ENCODE data around the gene TP53BP1.
"Not testable (repeated sequence)": the region's sequence is repeated elsewhere in the genome, so short reads cannot be mapped to it uniquely, and the experiment has no call there.

TP53BP1 gene, protein sequence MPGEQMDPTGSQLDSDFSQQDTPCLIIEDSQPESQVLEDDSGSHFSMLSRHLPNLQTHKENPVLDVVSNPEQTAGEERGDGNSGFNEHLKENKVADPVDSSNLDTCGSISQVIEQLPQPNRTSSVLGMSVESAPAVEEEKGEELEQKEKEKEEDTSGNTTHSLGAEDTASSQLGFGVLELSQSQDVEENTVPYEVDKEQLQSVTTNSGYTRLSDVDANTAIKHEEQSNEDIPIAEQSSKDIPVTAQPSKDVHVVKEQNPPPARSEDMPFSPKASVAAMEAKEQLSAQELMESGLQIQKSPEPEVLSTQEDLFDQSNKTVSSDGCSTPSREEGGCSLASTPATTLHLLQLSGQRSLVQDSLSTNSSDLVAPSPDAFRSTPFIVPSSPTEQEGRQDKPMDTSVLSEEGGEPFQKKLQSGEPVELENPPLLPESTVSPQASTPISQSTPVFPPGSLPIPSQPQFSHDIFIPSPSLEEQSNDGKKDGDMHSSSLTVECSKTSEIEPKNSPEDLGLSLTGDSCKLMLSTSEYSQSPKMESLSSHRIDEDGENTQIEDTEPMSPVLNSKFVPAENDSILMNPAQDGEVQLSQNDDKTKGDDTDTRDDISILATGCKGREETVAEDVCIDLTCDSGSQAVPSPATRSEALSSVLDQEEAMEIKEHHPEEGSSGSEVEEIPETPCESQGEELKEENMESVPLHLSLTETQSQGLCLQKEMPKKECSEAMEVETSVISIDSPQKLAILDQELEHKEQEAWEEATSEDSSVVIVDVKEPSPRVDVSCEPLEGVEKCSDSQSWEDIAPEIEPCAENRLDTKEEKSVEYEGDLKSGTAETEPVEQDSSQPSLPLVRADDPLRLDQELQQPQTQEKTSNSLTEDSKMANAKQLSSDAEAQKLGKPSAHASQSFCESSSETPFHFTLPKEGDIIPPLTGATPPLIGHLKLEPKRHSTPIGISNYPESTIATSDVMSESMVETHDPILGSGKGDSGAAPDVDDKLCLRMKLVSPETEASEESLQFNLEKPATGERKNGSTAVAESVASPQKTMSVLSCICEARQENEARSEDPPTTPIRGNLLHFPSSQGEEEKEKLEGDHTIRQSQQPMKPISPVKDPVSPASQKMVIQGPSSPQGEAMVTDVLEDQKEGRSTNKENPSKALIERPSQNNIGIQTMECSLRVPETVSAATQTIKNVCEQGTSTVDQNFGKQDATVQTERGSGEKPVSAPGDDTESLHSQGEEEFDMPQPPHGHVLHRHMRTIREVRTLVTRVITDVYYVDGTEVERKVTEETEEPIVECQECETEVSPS (N-terminal part only)

DNA sequence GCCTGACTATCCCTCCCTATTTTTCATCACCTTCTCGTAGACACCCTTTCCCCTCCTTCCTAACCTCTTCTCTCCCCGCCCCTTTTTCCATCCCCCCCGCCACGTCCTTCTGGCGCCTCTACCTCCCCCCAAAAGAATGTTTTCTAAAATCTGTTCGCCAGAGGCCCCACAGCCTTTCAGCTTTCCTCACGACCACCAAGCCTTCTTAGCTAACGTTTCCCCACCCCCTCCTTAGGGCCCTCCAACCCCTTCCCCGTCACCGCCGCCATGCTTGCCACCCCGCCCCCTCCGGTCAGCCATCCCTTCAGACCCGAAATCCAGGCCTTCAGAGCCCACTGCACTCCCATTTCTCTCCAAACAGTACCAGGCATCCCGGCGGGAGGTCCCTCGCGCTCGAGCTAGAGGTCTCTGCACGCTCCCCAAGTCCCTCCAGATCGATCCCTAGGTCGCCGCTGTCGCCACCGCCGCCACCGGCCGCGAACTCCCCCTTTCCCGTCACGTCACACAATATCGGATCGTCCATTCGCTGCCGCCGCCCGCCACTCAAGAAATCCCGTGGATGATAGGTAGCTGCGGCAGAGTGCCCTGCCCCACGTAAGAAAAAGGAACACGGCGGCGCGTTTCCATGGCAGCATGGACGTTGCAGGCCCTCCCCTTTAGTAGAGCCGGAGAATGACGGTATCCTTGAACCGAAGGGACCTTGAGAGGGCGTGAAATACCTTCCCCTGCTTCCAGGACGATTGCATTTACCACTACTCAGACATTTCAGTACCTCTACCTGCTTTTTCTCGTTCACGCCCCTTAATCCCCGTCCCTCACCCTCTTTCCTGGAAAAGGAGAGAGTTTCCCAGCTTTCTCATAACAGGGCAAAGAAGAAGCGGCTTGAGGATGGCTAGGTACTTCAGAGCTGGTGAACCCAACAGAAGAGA, at the start of gene TP53BP1:
Gene TP53BP1 (minus strand): TSS at position 484 of the 929 bp plus-strand sequence. CDS start 113 bp downstream, at position 371.
- peak; percentile 94 for DNase-seq (ENCODE audit: low read depth)
- TF ChIP-seq, protein P1, sequence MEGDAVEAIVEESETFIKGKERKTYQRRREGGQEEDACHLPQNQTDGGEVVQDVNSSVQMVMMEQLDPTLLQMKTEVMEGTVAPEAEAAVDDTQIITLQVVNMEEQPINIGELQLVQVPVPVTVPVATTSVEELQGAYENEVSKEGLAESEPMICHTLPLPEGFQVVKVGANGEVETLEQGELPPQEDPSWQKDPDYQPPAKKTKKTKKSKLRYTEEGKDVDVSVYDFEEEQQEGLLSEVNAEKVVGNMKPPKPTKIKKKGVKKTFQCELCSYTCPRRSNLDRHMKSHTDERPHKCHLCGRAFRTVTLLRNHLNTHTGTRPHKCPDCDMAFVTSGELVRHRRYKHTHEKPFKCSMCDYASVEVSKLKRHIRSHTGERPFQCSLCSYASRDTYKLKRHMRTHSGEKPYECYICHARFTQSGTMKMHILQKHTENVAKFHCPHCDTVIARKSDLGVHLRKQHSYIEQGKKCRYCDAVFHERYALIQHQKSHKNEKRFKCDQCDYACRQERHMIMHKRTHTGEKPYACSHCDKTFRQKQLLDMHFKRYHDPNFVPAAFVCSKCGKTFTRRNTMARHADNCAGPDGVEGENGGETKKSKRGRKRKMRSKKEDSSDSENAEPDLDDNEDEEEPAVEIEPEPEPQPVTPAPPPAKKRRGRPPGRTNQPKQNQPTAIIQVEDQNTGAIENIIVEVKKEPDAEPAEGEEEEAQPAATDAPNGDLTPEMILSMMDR (IDR thresholded peaks at IDR 0.05; ENCODE audit: insufficient read depth, low read depth, low read length, missing control alignments) = no peak

DNA sequence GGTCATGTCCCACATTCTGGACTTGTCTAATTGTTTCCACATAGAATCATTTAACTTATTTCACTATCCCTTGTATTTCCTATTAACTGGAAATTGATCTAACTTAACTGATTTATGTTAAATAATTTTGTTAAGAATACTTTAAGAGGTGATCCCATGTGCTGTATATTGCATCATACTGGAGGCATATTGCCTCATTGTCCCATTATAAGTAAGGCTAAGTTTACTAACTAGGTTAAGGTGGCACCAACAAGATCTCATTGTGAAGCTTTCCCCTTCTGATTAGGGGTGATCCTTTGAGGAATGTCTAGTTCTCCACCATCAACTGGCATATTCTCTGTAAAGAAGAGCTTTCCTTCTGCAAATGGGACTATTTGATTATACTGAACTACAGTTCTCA, 48.8 kb upstream of the TP53BP1 start:
- TF ChIP-seq, protein P1 (IDR thresholded peaks at IDR 0.05; ENCODE audit: insufficient read depth, low read depth, low read length, missing control alignments) = no peak
- DNase-seq (ENCODE audit: low read depth) = peak; percentile 28
- H3K4me3 ChIP-seq (ENCODE audit: low read length) = no peak overlapping the region

More for the DNA sequence above, at the start of gene TP53BP1:
- peak within 1 kb of the TSS; percentile 87 for H3K4me3 ChIP-seq (ENCODE audit: low read length)

DNA sequence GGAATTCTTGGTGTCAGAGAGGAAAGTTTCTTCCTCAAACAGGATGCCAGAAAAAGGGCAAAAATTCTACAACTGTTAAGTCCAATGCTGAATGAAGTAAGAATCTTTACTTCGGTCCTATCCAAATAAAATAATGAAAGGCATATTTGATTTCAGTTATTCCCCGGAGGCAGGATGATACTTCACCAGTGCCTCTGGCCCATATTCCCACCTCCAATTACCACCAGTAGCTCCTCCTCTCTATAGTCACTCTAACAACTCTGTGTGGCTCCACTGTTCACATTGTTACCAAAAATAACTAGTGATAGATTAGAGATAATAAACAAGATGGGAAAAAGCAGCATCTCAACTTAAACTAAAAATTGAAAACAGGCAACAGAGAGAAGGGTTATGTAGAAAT, 45.1 kb upstream of the TP53BP1 start:
- TF ChIP-seq, protein P1 (IDR thresholded peaks at IDR 0.05; ENCODE audit: insufficient read depth, low read depth, low read length, missing control alignments) = no peak
- no peak for DNase-seq (ENCODE audit: low read depth)
- no peak overlapping the region for H3K4me3 ChIP-seq (ENCODE audit: low read length)

DNA sequence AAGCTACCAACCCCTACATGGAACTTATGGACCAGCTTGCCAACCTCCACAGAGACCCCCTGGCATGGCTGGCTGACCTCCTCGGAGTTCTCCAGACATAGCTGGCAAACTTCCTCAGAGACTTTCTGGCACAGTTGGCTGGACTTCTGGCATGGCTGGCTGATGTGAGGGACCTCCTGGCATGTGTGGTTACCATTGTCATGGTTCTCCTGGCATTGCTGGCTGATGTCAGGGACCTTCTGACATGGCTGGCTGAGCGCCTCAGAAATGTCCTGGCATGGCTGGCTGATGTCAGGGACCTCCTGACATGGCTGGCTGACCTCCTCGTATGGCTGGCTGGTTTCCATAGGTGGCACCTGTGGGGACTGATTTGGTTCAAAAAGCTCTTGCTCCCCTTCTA, 41.9 kb upstream of the TP53BP1 start:
- no peak overlapping the region for H3K4me3 ChIP-seq (ENCODE audit: low read length)
- TF ChIP-seq, protein P1 (IDR thresholded peaks at IDR 0.05; ENCODE audit: insufficient read depth, low read depth, low read length, missing control alignments) = no peak
- no peak for DNase-seq (ENCODE audit: low read depth)

DNA sequence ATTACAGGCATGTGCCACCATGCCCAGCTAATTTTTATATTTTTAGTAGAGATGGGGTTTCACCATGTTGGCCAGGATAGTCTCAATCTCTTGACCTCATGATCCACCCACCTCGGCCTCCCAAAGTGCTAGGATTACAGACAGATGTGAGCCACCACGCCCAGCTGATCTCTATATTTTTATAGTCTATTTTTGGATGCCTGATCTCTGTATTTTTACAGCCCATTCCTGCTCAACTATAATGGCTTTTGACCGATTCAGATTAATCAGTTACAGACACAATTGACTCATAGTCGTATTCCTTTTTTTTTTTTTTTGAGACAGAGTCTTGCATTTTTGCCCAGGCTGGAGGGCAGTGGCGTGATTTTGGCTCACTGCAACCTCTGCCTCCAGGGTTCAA, 39.9 kb upstream of the TP53BP1 start:
- H3K4me3 ChIP-seq (ENCODE audit: low read length); DNase-seq (ENCODE audit: low read depth): not testable (repeated sequence)

DNA sequence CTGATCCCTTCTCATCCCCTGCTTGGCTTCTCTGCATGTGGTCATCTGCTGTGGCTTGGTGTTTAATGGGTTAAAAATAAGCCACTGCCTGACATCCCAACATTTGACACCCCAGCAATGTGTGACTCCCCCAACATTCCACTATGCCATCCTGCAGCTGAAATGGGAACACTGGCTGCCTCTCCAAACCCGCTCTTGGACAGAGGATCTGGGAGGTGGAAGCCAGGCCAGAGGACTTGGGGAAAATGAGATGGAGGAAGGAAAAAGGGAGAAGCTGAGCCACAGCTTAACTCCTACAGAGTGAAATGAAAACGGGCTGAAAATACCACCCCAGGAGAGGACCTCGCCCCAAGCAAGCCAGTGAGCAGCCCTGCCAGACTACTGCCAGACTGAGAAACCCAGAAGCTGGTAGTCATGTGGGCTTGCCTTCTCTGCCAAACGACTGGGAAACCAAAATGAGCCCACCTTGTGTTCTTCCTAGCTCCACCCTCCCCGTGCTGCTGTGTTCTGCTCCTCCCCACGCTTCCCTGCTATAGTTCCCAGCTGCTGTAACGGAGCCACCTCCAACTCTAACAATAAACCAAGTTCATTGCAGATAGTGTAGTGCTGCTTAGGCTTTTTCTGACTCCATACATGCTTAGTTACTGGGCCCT, 38.2 kb upstream of the TP53BP1 start:
- H3K4me3 ChIP-seq (ENCODE audit: low read length) = no peak overlapping the region
- TF ChIP-seq, protein P1 (IDR thresholded peaks at IDR 0.05; ENCODE audit: insufficient read depth, low read depth, low read length, missing control alignments) = no peak
- no peak for DNase-seq (ENCODE audit: low read depth)
